ENCODE results near the gene DOC2A.

DOC2A gene

GRCh38 chr16:30052671-30053372 lies 42.0 kb upstream of the DOC2A start:
- H3K56ac ChIP-seq (ENCODE audit: low read length), result peak overlapping the region; percentile 85

GRCh38 chr16:30051518-30051917 lies 40.7 kb upstream of the DOC2A start:
- no peak overlapping the region for H2BK120ac ChIP-seq (ENCODE audit: low read depth, low read length)
- no peaks in the 10 kb centered on the region for H3K27me3 ChIP-seq (ENCODE audit: insufficient read depth, low read length, poor library complexity)
- no peaks in the 10 kb centered on the region for H3K79me1 ChIP-seq (ENCODE audit: low read length)
- H2BK5ac ChIP-seq (ENCODE audit: low read length), result no peak overlapping the region
- WGBS (ENCODE audit: extremely low coverage, insufficient coverage, low lambda C conversion rate), result no CpG with 5 or more reads among the region's 3 CpGs
- H4K5ac ChIP-seq (ENCODE audit: low read length), result no peak overlapping the region
- no peak overlapping the region for H3K9ac ChIP-seq (ENCODE audit: low read length)
- H2AK5ac ChIP-seq (ENCODE audit: low read length), result no peak overlapping the region
- no peak overlapping the region for H4K8ac ChIP-seq (ENCODE audit: low read depth, low read length)
- H3K4me1 ChIP-seq (ENCODE audit: control insufficient read depth, low read depth, low read length), result no peaks in the 10 kb centered on the region
- H3K79me2 ChIP-seq (ENCODE audit: control insufficient read depth, insufficient read depth, low read length), result no peaks in the 10 kb centered on the region
- H3K27ac ChIP-seq (ENCODE audit: low read depth, low read length), result no peak overlapping the region
- no peaks in the 10 kb centered on the region for H3K36me3 ChIP-seq (ENCODE audit: control insufficient read depth, insufficient read depth, low read length)
- H3K23ac ChIP-seq (ENCODE audit: low read length), result no peak overlapping the region
- no peak overlapping the region for H2BK15ac ChIP-seq (replicated peaks; ENCODE audit: low read depth)
- peak overlapping the region; percentile 25 for H3K56ac ChIP-seq (ENCODE audit: low read length)
- no peak overlapping the region for H3K18ac ChIP-seq (ENCODE audit: low read length)
- no peak overlapping the region for H3K4me2 ChIP-seq (ENCODE audit: low read length)
- H3K4ac ChIP-seq (ENCODE audit: low read depth, low read length), result no peak overlapping the region
- peak; percentile 86 for DNase-seq
- H3K4me3 ChIP-seq (ENCODE audit: low read length), result no peak overlapping the region

More at GRCh38 chr16:30052671-30053372, 42.0 kb upstream of the DOC2A start:
- no peak overlapping the region for H3K23ac ChIP-seq (ENCODE audit: low read length)
- H2AK5ac ChIP-seq (ENCODE audit: low read length), result no peak overlapping the region
- H3K79me1 ChIP-seq (ENCODE audit: low read length), result no peaks in the 10 kb centered on the region
- no peak overlapping the region for H3K27ac ChIP-seq (ENCODE audit: low read depth, low read length)
- peak overlapping the region; percentile 89 for H2BK120ac ChIP-seq (ENCODE audit: low read depth, low read length)
- H4K5ac ChIP-seq (ENCODE audit: low read length), result no peak overlapping the region
- peak overlapping the region; percentile 59 for H3K4me2 ChIP-seq (ENCODE audit: low read length)
- H4K8ac ChIP-seq (ENCODE audit: low read depth, low read length), result no peak overlapping the region
- no CpG with 5 or more reads among the region's 58 CpGs for whole genome bisulfite sequencing (ENCODE audit: extremely low coverage, insufficient coverage, low lambda C conversion rate)
- no peaks in the 10 kb centered on the region for H3K27me3 ChIP-seq (ENCODE audit: insufficient read depth, low read length, poor library complexity)
- no peaks in the 10 kb centered on the region for H3K79me2 ChIP-seq (ENCODE audit: control insufficient read depth, insufficient read depth, low read length)
- no peaks in the 10 kb centered on the region for H3K4me1 ChIP-seq (ENCODE audit: control insufficient read depth, low read depth, low read length)
- H2BK5ac ChIP-seq (ENCODE audit: low read length), result no peak overlapping the region
- H3K4ac ChIP-seq (ENCODE audit: low read depth, low read length), result no peak overlapping the region
- no peak overlapping the region for H2BK15ac ChIP-seq (replicated peaks; ENCODE audit: low read depth)
- H3K36me3 ChIP-seq (ENCODE audit: control insufficient read depth, insufficient read depth, low read length), result no peaks in the 10 kb centered on the region
- peak; percentile 94 for DNase-seq
- H3K18ac ChIP-seq (ENCODE audit: low read length), result peak overlapping the region; percentile 54
- peak overlapping the region; percentile 55 for H3K4me3 ChIP-seq (ENCODE audit: low read length)
- peak overlapping the region; percentile 65 for H3K9ac ChIP-seq (ENCODE audit: low read length)

DNA sequence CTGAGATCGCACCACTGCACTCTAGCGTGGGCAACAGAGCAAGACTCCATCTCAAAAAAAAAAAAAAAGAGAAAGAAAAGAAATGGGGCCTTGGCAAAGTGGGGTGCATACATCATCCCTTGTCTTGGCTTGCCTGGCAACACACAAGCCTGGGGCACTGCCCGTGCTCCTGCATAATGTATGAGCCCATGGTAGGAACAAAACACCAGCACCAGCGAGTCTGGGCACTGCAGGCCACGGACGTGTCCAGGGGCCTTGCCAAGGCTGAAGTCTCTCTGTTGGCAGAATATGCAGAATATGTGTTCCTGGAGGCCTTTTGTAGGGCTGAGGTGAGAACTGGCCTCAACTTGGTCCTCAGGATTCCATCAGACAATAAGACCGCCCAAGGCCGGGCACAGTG lies 39.0 kb upstream of the DOC2A start:
- no peaks in the 10 kb centered on the region for H3K36me3 ChIP-seq (ENCODE audit: control insufficient read depth, insufficient read depth, low read length)
- H3K27me3 ChIP-seq (ENCODE audit: insufficient read depth, low read length, poor library complexity), result no peaks in the 10 kb centered on the region
- no peak overlapping the region for H3K4ac ChIP-seq (ENCODE audit: low read depth, low read length)
- H2BK120ac ChIP-seq (ENCODE audit: low read depth, low read length), result no peak overlapping the region
- no peak overlapping the region for H3K18ac ChIP-seq (ENCODE audit: low read length)
- H2BK15ac ChIP-seq (replicated peaks; ENCODE audit: low read depth), result no peak overlapping the region
- no peak overlapping the region for H4K5ac ChIP-seq (ENCODE audit: low read length)
- H2BK5ac ChIP-seq (ENCODE audit: low read length), result no peak overlapping the region
- no peak overlapping the region for H3K4me2 ChIP-seq (ENCODE audit: low read length)
- no peak overlapping the region for H3K9ac ChIP-seq (ENCODE audit: low read length)
- no peak overlapping the region for H3K23ac ChIP-seq (ENCODE audit: low read length)
- no peaks in the 10 kb centered on the region for H3K4me1 ChIP-seq (ENCODE audit: control insufficient read depth, low read depth, low read length)
- no peaks in the 10 kb centered on the region for H3K79me2 ChIP-seq (ENCODE audit: control insufficient read depth, insufficient read depth, low read length)
- H3K27ac ChIP-seq (ENCODE audit: low read depth, low read length), result no peak overlapping the region
- H4K8ac ChIP-seq (ENCODE audit: low read depth, low read length), result no peak overlapping the region
- no peaks in the 10 kb centered on the region for H3K79me1 ChIP-seq (ENCODE audit: low read length)
- no peak overlapping the region for H3K56ac ChIP-seq (ENCODE audit: low read length)
- H2AK5ac ChIP-seq (ENCODE audit: low read length), result no peak overlapping the region
- H3K4me3 ChIP-seq (ENCODE audit: low read length), result no peak overlapping the region
- no CpG with 5 or more reads among the region's 8 CpGs for WGBS (ENCODE audit: extremely low coverage, insufficient coverage, low lambda C conversion rate)
- no peak for DNase-seq

DNA sequence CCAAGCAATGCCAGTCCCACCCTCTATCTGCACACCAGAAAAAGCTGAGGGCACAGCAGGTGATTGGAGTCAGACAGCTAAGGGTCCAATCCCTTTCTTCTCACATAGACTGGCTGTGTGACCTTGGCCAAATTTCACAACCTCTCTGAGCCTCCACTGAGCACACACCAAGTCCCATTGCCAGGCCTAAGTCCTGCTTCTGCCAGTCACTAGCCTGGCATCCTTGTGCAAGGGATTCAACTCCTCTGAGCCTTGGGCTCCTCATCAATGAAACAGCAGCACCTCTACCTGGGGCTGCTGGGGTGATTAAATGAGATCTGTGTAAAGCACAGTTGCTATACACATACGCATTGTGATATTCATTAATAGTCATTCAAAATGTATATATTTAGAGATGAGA lies 35.8 kb upstream of the DOC2A start:
- H2BK120ac ChIP-seq (ENCODE audit: low read depth, low read length), result no peak overlapping the region

GRCh38 chr16:30046178-30046577 lies 35.4 kb upstream of the DOC2A start:
- H3K9ac ChIP-seq (ENCODE audit: low read length), result no peak overlapping the region

More for the DNA sequence above, 35.8 kb upstream of the DOC2A start:
- no peak overlapping the region for H2AK5ac ChIP-seq (ENCODE audit: low read length)
- no peaks in the 10 kb centered on the region for H3K79me1 ChIP-seq (ENCODE audit: low read length)
- no peak overlapping the region for H3K4me2 ChIP-seq (ENCODE audit: low read length)
- H2BK15ac ChIP-seq (replicated peaks; ENCODE audit: low read depth), result no peak overlapping the region
- H3K4me3 ChIP-seq (ENCODE audit: low read length), result no peak overlapping the region
- no peaks in the 10 kb centered on the region for H3K36me3 ChIP-seq (ENCODE audit: control insufficient read depth, insufficient read depth, low read length)
- H4K8ac ChIP-seq (ENCODE audit: low read depth, low read length), result no peak overlapping the region
- H3K4me1 ChIP-seq (ENCODE audit: control insufficient read depth, low read depth, low read length), result no peaks in the 10 kb centered on the region
- no peak overlapping the region for H2BK5ac ChIP-seq (ENCODE audit: low read length)
- no peak overlapping the region for H3K4ac ChIP-seq (ENCODE audit: low read depth, low read length)
- H3K27ac ChIP-seq (ENCODE audit: low read depth, low read length), result no peak overlapping the region
- H3K56ac ChIP-seq (ENCODE audit: low read length), result no peak overlapping the region
- H3K27me3 ChIP-seq (ENCODE audit: insufficient read depth, low read length, poor library complexity), result no peaks in the 10 kb centered on the region
- no peak overlapping the region for H3K18ac ChIP-seq (ENCODE audit: low read length)
- H3K23ac ChIP-seq (ENCODE audit: low read length), result no peak overlapping the region
- WGBS (ENCODE audit: extremely low coverage, insufficient coverage, low lambda C conversion rate), result no CpG with 5 or more reads among the region's 1 CpG
- H3K9ac ChIP-seq (ENCODE audit: low read length), result no peak overlapping the region
- DNase-seq, result no peak
- H4K5ac ChIP-seq (ENCODE audit: low read length), result no peak overlapping the region
- H3K79me2 ChIP-seq (ENCODE audit: control insufficient read depth, insufficient read depth, low read length), result no peaks in the 10 kb centered on the region

GRCh38 chr16:30041841-30042240 lies 31.0 kb upstream of the DOC2A start:
- H3K56ac ChIP-seq (ENCODE audit: low read length), result no peak overlapping the region
- H4K5ac ChIP-seq (ENCODE audit: low read length), result no peak overlapping the region
- no peak overlapping the region for H4K8ac ChIP-seq (ENCODE audit: low read depth, low read length)
- no peaks in the 10 kb centered on the region for H3K36me3 ChIP-seq (ENCODE audit: control insufficient read depth, insufficient read depth, low read length)
- no peak overlapping the region for H3K18ac ChIP-seq (ENCODE audit: low read length)
- DNase-seq, result no peak
- WGBS (ENCODE audit: extremely low coverage, insufficient coverage, low lambda C conversion rate), result 100% methylated on average over 1 of the region's 5 CpGs
- H3K79me1 ChIP-seq (ENCODE audit: low read length), result no peaks in the 10 kb centered on the region
- H3K27ac ChIP-seq (ENCODE audit: low read depth, low read length), result no peak overlapping the region
- no peaks in the 10 kb centered on the region for H3K27me3 ChIP-seq (ENCODE audit: insufficient read depth, low read length, poor library complexity)
- no peak overlapping the region for H2BK120ac ChIP-seq (ENCODE audit: low read depth, low read length)
- H3K4ac ChIP-seq (ENCODE audit: low read depth, low read length), result no peak overlapping the region
- H3K4me2 ChIP-seq (ENCODE audit: low read length), result no peak overlapping the region
- H3K4me3 ChIP-seq (ENCODE audit: low read length), result no peak overlapping the region
- H3K23ac ChIP-seq (ENCODE audit: low read length), result no peak overlapping the region
- no peak overlapping the region for H3K9ac ChIP-seq (ENCODE audit: low read length)
- H3K4me1 ChIP-seq (ENCODE audit: control insufficient read depth, low read depth, low read length), result no peaks in the 10 kb centered on the region
- no peak overlapping the region for H2BK5ac ChIP-seq (ENCODE audit: low read length)
- H2AK5ac ChIP-seq (ENCODE audit: low read length), result no peak overlapping the region
- no peaks in the 10 kb centered on the region for H3K79me2 ChIP-seq (ENCODE audit: control insufficient read depth, insufficient read depth, low read length)
- no peak overlapping the region for H2BK15ac ChIP-seq (replicated peaks; ENCODE audit: low read depth)

More at GRCh38 chr16:30046178-30046577, 35.4 kb upstream of the DOC2A start:
- H3K4ac ChIP-seq (ENCODE audit: low read depth, low read length), result no peak overlapping the region
- H3K79me2 ChIP-seq (ENCODE audit: control insufficient read depth, insufficient read depth, low read length), result no peaks in the 10 kb centered on the region
- no peak for DNase-seq
- H3K23ac ChIP-seq (ENCODE audit: low read length), result no peak overlapping the region
- H4K8ac ChIP-seq (ENCODE audit: low read depth, low read length), result no peak overlapping the region
- no peaks in the 10 kb centered on the region for H3K79me1 ChIP-seq (ENCODE audit: low read length)
- no peak overlapping the region for H2BK120ac ChIP-seq (ENCODE audit: low read depth, low read length)
- H3K4me3 ChIP-seq (ENCODE audit: low read length), result no peak overlapping the region
- no CpG with 5 or more reads among the region's 8 CpGs for WGBS (ENCODE audit: extremely low coverage, insufficient coverage, low lambda C conversion rate)
- H3K4me1 ChIP-seq (ENCODE audit: control insufficient read depth, low read depth, low read length), result no peaks in the 10 kb centered on the region
- H3K36me3 ChIP-seq (ENCODE audit: control insufficient read depth, insufficient read depth, low read length), result no peaks in the 10 kb centered on the region
- no peak overlapping the region for H2BK15ac ChIP-seq (replicated peaks; ENCODE audit: low read depth)
- no peak overlapping the region for H2AK5ac ChIP-seq (ENCODE audit: low read length)
- H3K4me2 ChIP-seq (ENCODE audit: low read length), result no peak overlapping the region
- H3K27me3 ChIP-seq (ENCODE audit: insufficient read depth, low read length, poor library complexity), result no peaks in the 10 kb centered on the region
- no peak overlapping the region for H3K18ac ChIP-seq (ENCODE audit: low read length)
- no peak overlapping the region for H2BK5ac ChIP-seq (ENCODE audit: low read length)
- no peak overlapping the region for H3K56ac ChIP-seq (ENCODE audit: low read length)
- no peak overlapping the region for H3K27ac ChIP-seq (ENCODE audit: low read depth, low read length)
- H4K5ac ChIP-seq (ENCODE audit: low read length), result no peak overlapping the region

Data from mesendoderm (in vitro differentiated cells).